COLO668 (cell line): Measurements from ENCODE around the gene ACTR3.
"Not testable (repeated sequence)": the region's sequence is repeated elsewhere in the genome, so short reads cannot be mapped to it uniquely, and the experiment has no call there.

Experiments
- DNase-seq: peaks from one replicate; lab custom pipeline; 2025; ENCODE audit not compliant: unreplicated experiment; lab: John Stamatoyannopoulos, UW

ACTR3 gene

GRCh38 chr2:113901943-113902342 lies 12.1 kb downstream of the ACTR3 start:
- DNase-seq: no peak

GRCh38 chr2:113905886-113906285 lies 16.0 kb downstream of the ACTR3 start:
- DNase-seq: no peak

GRCh38 chr2:113906647-113907046 lies 16.8 kb downstream of the ACTR3 start:
- no peak for DNase-seq

- DNase-seq: no peak
Measured at GRCh38 chr2:113907297-113907696, 17.4 kb downstream of the ACTR3 start.

GRCh38 chr2:113910110-113910717 lies 20.3 kb downstream of the ACTR3 start:
- DNase-seq: no peak

- DNase-seq: no peak
Measured at GRCh38 chr2:113910967-113911678, 21.2 kb downstream of the ACTR3 start.

- no peak for DNase-seq
Measured at GRCh38 chr2:113915082-113915819, 25.4 kb downstream of the ACTR3 start.

GRCh38 chr2:113918229-113918628 lies 28.3 kb downstream of the ACTR3 start:
- no peak for DNase-seq

- DNase-seq: no peak
Measured at GRCh38 chr2:113920996-113921395, 31.1 kb downstream of the ACTR3 start.

- no peak for DNase-seq
Measured at GRCh38 chr2:113922335-113922734, 32.4 kb downstream of the ACTR3 start.

- no peak for DNase-seq
Measured at GRCh38 chr2:113922784-113923183, 32.9 kb downstream of the ACTR3 start.

- DNase-seq: no peak
Measured at GRCh38 chr2:113925884-113926283, 36.0 kb downstream of the ACTR3 start.

- no peak for DNase-seq
Measured at GRCh38 chr2:113926314-113926713, 36.4 kb downstream of the ACTR3 start.

- no peak for DNase-seq
Measured at GRCh38 chr2:113930448-113930847, 40.6 kb downstream of the ACTR3 start.

GRCh38 chr2:113937501-113937900 lies 47.6 kb downstream of the ACTR3 start:
- no peak for DNase-seq

GRCh38 chr2:113940891-113941290 lies 51.0 kb downstream of the ACTR3 start:
- no peak for DNase-seq

GRCh38 chr2:113945784-113946183 lies 55.9 kb downstream of the ACTR3 start:
- not testable (repeated sequence) for DNase-seq

- DNase-seq: not testable (repeated sequence)
Measured at GRCh38 chr2:113950906-113951305, 61.0 kb downstream of the ACTR3 start.

GRCh38 chr2:113961000-113961399 lies 71.1 kb downstream of the ACTR3 start:
- DNase-seq: no peak

- DNase-seq: no peak
Measured at GRCh38 chr2:113962692-113963480, 73.0 kb downstream of the ACTR3 start.

GRCh38 chr2:113963965-113964364 lies 74.1 kb downstream of the ACTR3 start:
- no peak for DNase-seq
